Prostate gland (tissue), 2 donors: Measurements from ENCODE around the gene FERMT1. TPM values are rescaled to one million over a fixed set of nuclear protein-coding genes. Genes with fewer than 3 reads are reported as not detected.
"Not testable (repeated sequence)": the region's sequence is repeated elsewhere in the genome, so short reads cannot be mapped to it uniquely, and the experiment has no call there.

ENCODE experiments used
- DNase-seq: peaks from one replicate; pipeline ENCODE4 v3.0.0-alpha.2; 2019; ENCODE audit warnings: low spot score
- H3K27ac ChIP-seq, 2 donors: fragments of 200-600 bp; sonication (generic); 2 replicates each; pipeline ENCODE4 v1.5.1; 2017 to 2019
- H3K27me3 ChIP-seq: fragments of 200-600 bp; sonication (generic); replicated peaks from 2 replicates; pipeline ENCODE4 v1.5.1; 2019; ENCODE audit not compliant: insufficient read depth
- H3K36me3 ChIP-seq, 2 donors: fragments of 200-600 bp; sonication (generic); 1 replicate in 1 of 2; 2 replicates in 1 of 2; pipeline versions ENCODE4 v1.5.1 to v1.8.1; 2017 to 2019
- H3K4me1 ChIP-seq: fragments of 200-600 bp; sonication (generic); replicated peaks from 2 replicates; pipeline ENCODE4 v1.5.1; 2019
- H3K4me3 ChIP-seq, 2 donors: fragments of 200-600 bp; sonication (generic); 2 replicates each; pipeline ENCODE4 v1.5.1; 2017 to 2019
- H3K9me3 ChIP-seq: fragments of 200-600 bp; sonication (generic); 2 replicates; pipeline ENCODE4 v1.5.1; 2017
- CTCF ChIP-seq, 4 experiments: fragments of 200-600 bp in 2 of 4; fragments of 450-650 bp in 2 of 4; sonication (generic) in 2 of 4; IDR thresholded peaks; 1 replicate in 3 of 4; 2 replicates in 1 of 4; pipeline ENCODE4 v1.5.1; 2016 to 2019; ENCODE audit warnings: antibody characterized with exemption in 4 of 4, mild to moderate bottlenecking in 2 of 4, moderate library complexity in 2 of 4
- POLR2A ChIP-seq: fragments of 450-650 bp; IDR thresholded peaks from one replicate; pipeline ENCODE4 v1.6.1; 2016; ENCODE audit warnings: antibody characterized with exemption, mild to moderate bottlenecking
- POLR2AphosphoS5 ChIP-seq: sonication (generic); formaldehyde crosslinking; IDR thresholded peaks from one replicate; pipeline ENCODE4 v1.6.1; 2017; ENCODE audit warnings: antibody characterized with exemption
- WGBS: methylation state at CpG from one replicate; pipeline ENCODE4 v1.1.5; 2018; 5-methylcytosine and 5-hydroxymethylcytosine counted together
- intact Hi-C: fragments of 100-400 bp; cut with DNase I; formaldehyde crosslinking; loops from one replicate; pipeline ENCODE4 v1.14.2; 2022
- total RNA-seq, 2 donors: library from RNA; depleted of rRNA; stranded (reverse); fragments of >200 nt; gene quantifications; one replicate each; pipeline ENCODE4 v1.1.0, GENCODE V29; 2016

Gene FERMT1
- total RNA-seq, 2 donors from 2014 or later, result 9.0 to 14.0 TPM

DNA sequence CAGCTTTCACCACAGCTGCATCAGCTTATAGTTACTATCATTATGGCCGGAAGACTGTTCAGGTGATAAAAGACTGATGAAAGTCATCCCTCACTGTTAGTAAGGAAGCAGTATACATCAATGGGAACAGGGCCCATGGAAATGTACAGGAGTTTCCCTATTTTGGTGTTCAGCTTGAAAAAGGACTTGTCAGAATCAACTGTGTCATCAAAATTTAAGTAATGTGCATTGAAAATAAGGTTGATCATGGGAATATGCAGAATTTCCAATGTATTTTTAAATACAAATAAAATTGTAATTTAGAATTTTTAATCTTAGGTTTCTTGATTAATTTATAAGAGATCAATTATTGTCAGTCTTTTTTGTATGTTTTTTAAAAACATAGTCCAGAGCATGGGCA, 85.7 kb downstream of the FERMT1 start:
- intact Hi-C loops, result no loop called here
- no peaks in the 10 kb centered on the region for H3K27me3 ChIP-seq
- no peak overlapping the region for H3K4me3 ChIP-seq
- no peaks in the 10 kb centered on the region for H3K9me3 ChIP-seq
- no peak for TF ChIP-seq POLR2AphosphoS5
- no peak for TF ChIP-seq POLR2A
- TF ChIP-seq CTCF (IDR thresholded peaks at IDR 0.05), result no peak
- DNase-seq, result no peak
- no peak overlapping the region for H3K27ac ChIP-seq
- 79% methylated on average over 1 of the region's 1 CpG for WGBS
- H3K4me1 ChIP-seq, result no peaks in the 10 kb centered on the region
- no peaks in the 10 kb centered on the region for H3K36me3 ChIP-seq

DNA sequence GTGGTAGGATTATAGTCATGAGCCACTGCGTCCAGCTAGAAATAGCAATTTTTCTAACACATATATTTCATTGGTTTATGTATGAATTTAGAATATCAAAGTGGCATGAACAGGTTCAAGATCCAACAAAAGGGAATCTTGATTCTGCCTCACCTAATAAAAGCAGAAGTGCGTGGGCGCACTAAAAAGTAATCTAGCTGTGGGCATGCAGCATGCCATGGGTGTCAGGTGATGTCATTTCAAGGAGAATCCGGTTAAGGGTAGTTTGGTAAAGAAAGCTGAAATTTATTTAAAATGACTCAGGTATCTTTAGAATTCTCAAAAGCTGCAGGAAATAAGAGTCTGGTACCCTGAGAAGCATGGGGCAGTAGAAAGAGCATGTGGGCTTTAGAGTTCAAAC, 86.6 kb downstream of the FERMT1 start:
- no peak for DNase-seq
- H3K4me3 ChIP-seq, result no peak overlapping the region
- WGBS, result 90% methylated on average over 4 of the region's 4 CpGs
- H3K9me3 ChIP-seq, result no peaks in the 10 kb centered on the region
- H3K27me3 ChIP-seq, result no peaks in the 10 kb centered on the region
- no peaks in the 10 kb centered on the region for H3K4me1 ChIP-seq
- intact Hi-C loops, result no loop called here
- no peaks in the 10 kb centered on the region for H3K36me3 ChIP-seq
- TF ChIP-seq CTCF (IDR thresholded peaks at IDR 0.05), result no peak
- no peak for TF ChIP-seq POLR2AphosphoS5
- no peak for TF ChIP-seq POLR2A
- H3K27ac ChIP-seq, result no peak overlapping the region

DNA sequence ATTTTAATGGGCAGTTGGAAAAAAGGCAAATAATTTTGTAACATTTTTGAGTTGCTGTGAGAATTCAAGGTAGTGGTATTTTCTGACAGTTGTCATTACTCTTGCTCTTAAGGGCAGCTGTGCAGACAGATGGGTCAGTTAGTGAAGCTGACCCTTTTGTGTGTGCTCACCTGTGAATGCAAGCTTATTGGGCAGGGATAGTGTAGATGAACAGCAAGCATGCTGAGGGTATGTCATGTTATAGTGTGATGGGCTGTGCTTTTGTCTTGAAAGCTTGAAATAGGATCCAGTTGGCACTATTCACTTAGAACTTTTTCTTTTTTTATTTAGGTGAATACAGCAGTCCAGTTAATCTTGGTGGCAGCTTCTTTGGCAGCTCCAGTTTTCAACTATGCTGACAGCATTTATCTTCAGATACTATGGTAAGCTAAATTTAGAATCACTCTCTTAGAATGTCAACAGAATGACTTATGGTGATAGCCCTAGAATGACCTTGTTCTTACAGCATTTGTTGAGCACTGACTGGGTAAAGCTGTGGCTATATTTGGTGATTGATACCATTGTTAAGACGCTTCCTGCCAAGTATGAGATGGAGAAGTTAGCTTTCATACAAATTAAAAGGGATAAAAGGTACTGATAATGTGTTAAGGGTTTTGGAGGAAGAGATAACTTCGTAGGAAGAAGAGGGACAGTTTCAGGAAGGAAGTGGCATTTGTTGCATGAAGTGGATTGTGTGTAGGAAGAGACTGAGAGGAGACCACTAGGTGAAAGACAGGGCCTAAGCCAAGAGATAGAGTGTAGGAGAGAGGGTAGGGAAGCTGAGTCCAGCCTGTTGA, 88.5 kb downstream of the FERMT1 start:
- H3K27me3 ChIP-seq, result no peaks in the 10 kb centered on the region
- H3K4me3 ChIP-seq, result no peak overlapping the region
- H3K27ac ChIP-seq, result no peak overlapping the region
- intact Hi-C loops, result no loop called here
- no peak for DNase-seq
- no peaks in the 10 kb centered on the region for H3K36me3 ChIP-seq
- H3K4me1 ChIP-seq, result no peaks in the 10 kb centered on the region
- TF ChIP-seq CTCF (IDR thresholded peaks at IDR 0.05) (no peak), POLR2AphosphoS5 (no peak), POLR2A (no peak)
- H3K9me3 ChIP-seq, result no peaks in the 10 kb centered on the region
- 86% methylated on average over 2 of the region's 2 CpGs for WGBS

- DNase-seq, H3K4me1 ChIP-seq, H3K4me3 ChIP-seq, H3K36me3 ChIP-seq, H3K9me3 ChIP-seq, H3K27ac ChIP-seq, intact Hi-C loops, H3K27me3 ChIP-seq: not testable (repeated sequence)
- 96% methylated on average over 8 of the region's 8 CpGs for WGBS
Observed at GRCh38 chr20:6032907-6033306, 89.9 kb downstream of the FERMT1 start.

GRCh38 chr20:6030453-6031080, 92.3 kb downstream of the FERMT1 start:
- WGBS, result 96% methylated on average over 6 of the region's 6 CpGs

More at GRCh38 chr20:6030453-6031080, 92.3 kb downstream of the FERMT1 start:
- no peaks in the 10 kb centered on the region for H3K36me3 ChIP-seq
- no peak overlapping the region for H3K27ac ChIP-seq
- H3K4me1 ChIP-seq, result no peaks in the 10 kb centered on the region
- H3K9me3 ChIP-seq, result no peaks in the 10 kb centered on the region
- TF ChIP-seq CTCF (IDR thresholded peaks at IDR 0.05) (no peak), POLR2A (no peak), POLR2AphosphoS5 (no peak)
- DNase-seq, result no peak
- no peak overlapping the region for H3K4me3 ChIP-seq
- no peaks in the 10 kb centered on the region for H3K27me3 ChIP-seq
- intact Hi-C loops, result no loop called here
